Measurements from ENCODE around the gene PROCA1. TPM values are rescaled to one million over a fixed set of nuclear protein-coding genes. Genes with fewer than 3 reads are reported as not detected.

PROCA1 gene
- total RNA-seq, 1 donor from 2014 or later = 3.0 TPM

- Mint-ChIP-seq H3K27me3 (ENCODE audit: unreplicated experiment) (no peaks in the 10 kb centered on the region), H3K4me3 (ENCODE audit: unreplicated experiment) (peak overlapping the region; percentile 35), H3K9me3 (ENCODE audit: unreplicated experiment) (no peaks in the 10 kb centered on the region), H3K4me1 (ENCODE audit: unreplicated experiment) (peaks cover 54% of the 10 kb centered on the region), H3K27ac (ENCODE audit: unreplicated experiment) (no peak overlapping the region), H3K36me3 (ENCODE audit: unreplicated experiment) (peaks cover 11% of the 10 kb centered on the region)
- DNase-seq (ENCODE audit: extremely low spot score, unreplicated experiment) = no peak
- TF ChIP-seq, protein P1, sequence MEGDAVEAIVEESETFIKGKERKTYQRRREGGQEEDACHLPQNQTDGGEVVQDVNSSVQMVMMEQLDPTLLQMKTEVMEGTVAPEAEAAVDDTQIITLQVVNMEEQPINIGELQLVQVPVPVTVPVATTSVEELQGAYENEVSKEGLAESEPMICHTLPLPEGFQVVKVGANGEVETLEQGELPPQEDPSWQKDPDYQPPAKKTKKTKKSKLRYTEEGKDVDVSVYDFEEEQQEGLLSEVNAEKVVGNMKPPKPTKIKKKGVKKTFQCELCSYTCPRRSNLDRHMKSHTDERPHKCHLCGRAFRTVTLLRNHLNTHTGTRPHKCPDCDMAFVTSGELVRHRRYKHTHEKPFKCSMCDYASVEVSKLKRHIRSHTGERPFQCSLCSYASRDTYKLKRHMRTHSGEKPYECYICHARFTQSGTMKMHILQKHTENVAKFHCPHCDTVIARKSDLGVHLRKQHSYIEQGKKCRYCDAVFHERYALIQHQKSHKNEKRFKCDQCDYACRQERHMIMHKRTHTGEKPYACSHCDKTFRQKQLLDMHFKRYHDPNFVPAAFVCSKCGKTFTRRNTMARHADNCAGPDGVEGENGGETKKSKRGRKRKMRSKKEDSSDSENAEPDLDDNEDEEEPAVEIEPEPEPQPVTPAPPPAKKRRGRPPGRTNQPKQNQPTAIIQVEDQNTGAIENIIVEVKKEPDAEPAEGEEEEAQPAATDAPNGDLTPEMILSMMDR (IDR thresholded peaks at IDR 0.05) = no peak
These were observed 2.6 kb upstream of the PROCA1 start for GRCh38 chr17:28714281-28714680.

GRCh38 chr17:28712705-28713415, 1.2 kb upstream of the PROCA1 start:
- H3K36me3 Mint-ChIP-seq (ENCODE audit: unreplicated experiment) = peaks cover 11% of the 10 kb centered on the region
- H3K27ac Mint-ChIP-seq (ENCODE audit: unreplicated experiment) = peak overlapping the region; percentile 52
- H3K4me3 Mint-ChIP-seq (ENCODE audit: unreplicated experiment) = no peak overlapping the region
- H3K27me3 Mint-ChIP-seq (ENCODE audit: unreplicated experiment) = no peaks in the 10 kb centered on the region
- H3K9me3 Mint-ChIP-seq (ENCODE audit: unreplicated experiment) = no peaks in the 10 kb centered on the region
- DNase-seq (ENCODE audit: extremely low spot score, unreplicated experiment) = no peak
- TF ChIP-seq, protein P1 (IDR thresholded peaks at IDR 0.05) = no peak
- peaks cover 42% of the 10 kb centered on the region for H3K4me1 Mint-ChIP-seq (ENCODE audit: unreplicated experiment)

GRCh38 chr17:28712032-28712704, 480 bp upstream of the PROCA1 start:
- Mint-ChIP-seq H3K27ac (ENCODE audit: unreplicated experiment) (peak overlapping the region; percentile 99), H3K9me3 (ENCODE audit: unreplicated experiment) (no peaks in the 10 kb centered on the region), H3K27me3 (ENCODE audit: unreplicated experiment) (no peaks in the 10 kb centered on the region), H3K4me1 (ENCODE audit: unreplicated experiment) (peaks cover 41% of the 10 kb centered on the region), H3K36me3 (ENCODE audit: unreplicated experiment) (peaks cover 11% of the 10 kb centered on the region), H3K4me3 (ENCODE audit: unreplicated experiment) (peak overlapping the region; percentile 26)
- TF ChIP-seq, protein P1 (IDR thresholded peaks at IDR 0.05) = no peak
- DNase-seq (ENCODE audit: extremely low spot score, unreplicated experiment) = no peak

DNA sequence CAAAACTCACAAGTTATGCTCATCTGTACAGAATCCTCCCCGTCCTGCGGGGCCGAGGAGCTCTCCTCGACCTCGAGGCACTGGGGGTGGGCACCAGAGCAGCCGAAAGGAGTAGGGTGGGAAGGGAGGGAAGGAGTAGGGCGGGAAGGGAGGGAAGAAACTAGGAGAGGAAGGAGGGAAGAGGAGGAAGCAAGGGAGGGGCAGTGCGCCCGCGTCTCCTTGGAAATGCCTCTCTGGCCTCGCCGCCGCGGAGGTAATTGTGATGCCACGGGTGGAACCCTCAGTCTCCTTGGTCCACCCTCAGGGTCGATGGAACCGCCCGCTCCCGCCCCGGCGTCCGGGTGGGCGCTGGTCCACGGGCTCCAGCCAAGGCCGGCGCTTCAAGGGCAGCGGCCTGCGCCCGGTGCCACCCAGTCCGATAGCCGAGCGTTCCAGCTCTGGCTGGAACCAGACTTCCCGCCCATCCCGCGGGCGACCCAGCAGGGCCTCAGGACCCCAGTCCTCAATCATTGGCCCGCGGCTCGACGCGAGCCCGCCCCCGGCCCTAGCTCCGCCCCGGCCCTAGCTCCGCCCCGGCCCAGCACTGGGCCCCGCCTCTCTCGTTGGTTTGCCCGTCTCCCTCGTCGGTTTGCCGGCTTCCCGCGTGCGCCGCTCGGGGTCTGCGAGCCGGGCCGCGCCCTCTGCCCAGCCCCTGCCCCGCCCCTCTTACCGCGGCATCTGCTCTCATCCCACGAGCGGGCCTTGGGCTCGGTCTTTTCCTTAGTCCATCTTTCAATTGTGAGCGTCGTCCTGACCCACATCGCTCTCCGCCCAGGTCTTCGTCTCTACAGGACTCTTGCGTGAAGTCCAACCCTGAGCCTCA, 596 bp downstream of the PROCA1 start:
- Mint-ChIP-seq H3K4me1 (ENCODE audit: unreplicated experiment) (peaks cover 36% of the 10 kb centered on the region), H3K36me3 (ENCODE audit: unreplicated experiment) (peaks cover 11% of the 10 kb centered on the region), H3K4me3 (ENCODE audit: unreplicated experiment) (peak overlapping the region; percentile 91), H3K9me3 (ENCODE audit: unreplicated experiment) (no peaks in the 10 kb centered on the region), H3K27me3 (ENCODE audit: unreplicated experiment) (no peaks in the 10 kb centered on the region), H3K27ac (ENCODE audit: unreplicated experiment) (peak overlapping the region; percentile 99)
- TF ChIP-seq, protein P1 (IDR thresholded peaks at IDR 0.05) = no peak
- DNase-seq (ENCODE audit: extremely low spot score, unreplicated experiment) = peak; percentile 98
